GM12873 (cell line): Measurements from ENCODE around the gene XXYLT1.
A peak's percentile ranks its signal among the peaks of the same experiment; 100 is the strongest.

Source experiments
- TF ChIP-seq, protein P1 (sequence below): IDR thresholded peaks from 2 replicates; pipeline ENCODE4 v1.5.1; 2012; ENCODE audit warnings: low read depth, mild to moderate bottlenecking, moderate library complexity, low read length, control low read depth; ENCODE audit not compliant: insufficient read depth; ENCODE audit errors: missing control alignments

XXYLT1 gene

DNA sequence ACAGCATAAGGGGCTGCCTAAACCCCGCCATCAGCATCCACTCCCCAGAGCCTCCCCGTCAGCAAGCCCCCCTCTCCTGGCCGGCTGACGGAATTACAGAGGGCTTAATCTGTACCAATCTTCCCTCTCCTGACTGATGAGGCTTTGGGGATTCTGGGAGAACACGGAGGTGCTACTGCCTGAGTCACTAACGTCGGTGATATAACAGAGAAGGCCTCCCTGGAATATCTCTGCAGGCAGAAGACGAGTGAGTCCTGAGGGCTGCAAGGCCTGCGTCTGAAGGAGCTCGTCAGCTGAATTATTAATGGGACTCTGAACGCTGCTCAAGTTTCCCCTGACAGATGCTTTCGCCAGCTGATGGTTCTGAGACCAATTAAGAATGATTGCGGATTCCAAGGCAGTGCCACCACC, 147.7 kb downstream of the XXYLT1 start:
- TF ChIP-seq, protein P1, sequence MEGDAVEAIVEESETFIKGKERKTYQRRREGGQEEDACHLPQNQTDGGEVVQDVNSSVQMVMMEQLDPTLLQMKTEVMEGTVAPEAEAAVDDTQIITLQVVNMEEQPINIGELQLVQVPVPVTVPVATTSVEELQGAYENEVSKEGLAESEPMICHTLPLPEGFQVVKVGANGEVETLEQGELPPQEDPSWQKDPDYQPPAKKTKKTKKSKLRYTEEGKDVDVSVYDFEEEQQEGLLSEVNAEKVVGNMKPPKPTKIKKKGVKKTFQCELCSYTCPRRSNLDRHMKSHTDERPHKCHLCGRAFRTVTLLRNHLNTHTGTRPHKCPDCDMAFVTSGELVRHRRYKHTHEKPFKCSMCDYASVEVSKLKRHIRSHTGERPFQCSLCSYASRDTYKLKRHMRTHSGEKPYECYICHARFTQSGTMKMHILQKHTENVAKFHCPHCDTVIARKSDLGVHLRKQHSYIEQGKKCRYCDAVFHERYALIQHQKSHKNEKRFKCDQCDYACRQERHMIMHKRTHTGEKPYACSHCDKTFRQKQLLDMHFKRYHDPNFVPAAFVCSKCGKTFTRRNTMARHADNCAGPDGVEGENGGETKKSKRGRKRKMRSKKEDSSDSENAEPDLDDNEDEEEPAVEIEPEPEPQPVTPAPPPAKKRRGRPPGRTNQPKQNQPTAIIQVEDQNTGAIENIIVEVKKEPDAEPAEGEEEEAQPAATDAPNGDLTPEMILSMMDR: no peak

DNA sequence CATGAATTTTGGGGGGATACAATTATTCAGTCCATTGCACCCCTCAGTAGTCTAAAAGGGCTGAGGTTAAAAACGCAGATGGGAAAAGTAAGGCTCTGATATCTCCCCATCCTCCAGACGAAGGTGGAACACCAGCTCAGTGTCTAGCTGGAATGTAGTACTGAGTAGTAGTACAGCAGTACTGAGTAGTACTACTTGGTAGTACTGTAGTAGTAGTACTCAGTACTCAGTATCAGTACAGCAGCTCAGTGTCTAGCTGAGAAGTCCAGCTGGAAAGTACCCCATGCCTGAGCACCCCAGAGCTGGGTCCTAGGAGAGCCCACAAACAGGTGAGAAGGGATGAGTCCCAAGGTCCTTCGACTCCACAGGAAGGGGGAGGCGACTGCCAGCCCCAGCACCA, 148.7 kb downstream of the XXYLT1 start:
- TF ChIP-seq, protein P1: no peak

DNA sequence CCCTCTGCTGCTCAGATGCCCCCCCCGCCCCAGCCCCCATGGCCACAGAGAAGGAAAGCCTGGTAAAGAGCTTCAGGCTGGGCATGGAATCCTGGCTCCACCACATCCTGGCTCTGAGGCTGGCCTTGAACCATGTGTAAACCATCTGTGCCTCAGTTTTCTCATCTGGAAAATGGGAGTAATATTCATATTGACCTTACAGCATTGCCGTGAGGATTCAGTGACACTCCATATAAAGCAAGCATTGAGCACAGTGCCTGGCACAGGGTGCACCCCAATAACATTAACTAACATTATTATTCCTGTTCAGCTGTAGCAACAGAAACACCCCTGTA, 150.7 kb downstream of the XXYLT1 start:
- TF ChIP-seq, protein P1: no peak

DNA sequence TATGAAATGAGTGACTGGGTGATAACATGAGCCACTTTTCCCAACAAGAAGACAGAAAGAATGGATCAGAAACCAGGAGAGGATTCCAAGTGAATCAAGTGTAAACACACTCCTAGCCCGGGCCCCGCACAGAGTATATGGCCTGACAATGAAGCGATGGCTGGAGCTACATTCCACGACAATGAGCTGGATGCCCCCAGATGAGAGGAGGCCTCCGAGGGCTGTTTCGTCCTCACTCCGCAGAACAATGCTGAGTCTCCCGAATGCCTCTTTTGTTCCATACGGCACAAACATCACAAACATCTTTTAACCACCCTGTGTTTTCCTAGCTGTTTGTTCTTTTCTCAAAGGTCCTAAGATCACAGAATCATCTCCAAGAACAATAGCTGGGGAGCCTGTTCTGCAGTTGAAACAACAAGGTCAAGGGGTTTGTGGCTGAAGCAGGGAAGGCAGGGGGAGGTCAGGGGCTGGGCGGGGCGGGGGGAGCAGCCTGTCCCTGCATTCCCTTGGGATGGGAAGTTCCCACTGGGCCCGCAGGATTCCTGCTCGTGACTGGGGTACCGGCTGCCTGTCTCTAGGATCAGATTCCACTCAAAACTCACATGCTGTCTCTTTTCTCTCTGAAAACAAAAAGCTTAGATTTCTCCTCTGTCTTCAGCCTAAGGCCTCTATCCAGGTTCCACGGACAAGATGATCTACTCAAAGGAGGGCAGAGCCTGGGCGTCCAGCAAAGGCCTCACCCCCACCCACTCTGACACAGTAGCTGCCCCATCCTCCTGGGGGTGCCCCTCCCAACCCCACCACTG, 151.3 kb downstream of the XXYLT1 start:
- TF ChIP-seq, protein P1: no peak

DNA sequence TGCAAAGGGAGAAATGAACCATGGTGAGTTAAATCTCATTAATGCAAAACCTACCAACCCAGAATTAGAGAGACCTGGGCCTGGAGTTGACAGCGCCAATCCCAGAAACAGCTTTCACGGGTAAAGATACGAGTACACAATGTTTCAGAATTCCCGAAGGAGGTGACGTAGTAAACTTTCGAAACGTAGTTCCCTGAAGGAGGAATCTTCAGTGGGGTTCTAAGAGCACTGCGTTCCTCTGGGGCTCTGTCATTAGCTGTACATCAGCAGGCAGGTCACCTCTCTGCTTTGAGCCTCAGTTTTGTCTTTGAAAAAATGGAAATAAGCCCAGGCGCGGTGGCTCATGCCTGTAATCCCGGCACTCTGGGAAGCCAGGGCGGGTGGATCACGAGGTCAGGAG, 152.3 kb downstream of the XXYLT1 start:
- TF ChIP-seq, protein P1: no peak

DNA sequence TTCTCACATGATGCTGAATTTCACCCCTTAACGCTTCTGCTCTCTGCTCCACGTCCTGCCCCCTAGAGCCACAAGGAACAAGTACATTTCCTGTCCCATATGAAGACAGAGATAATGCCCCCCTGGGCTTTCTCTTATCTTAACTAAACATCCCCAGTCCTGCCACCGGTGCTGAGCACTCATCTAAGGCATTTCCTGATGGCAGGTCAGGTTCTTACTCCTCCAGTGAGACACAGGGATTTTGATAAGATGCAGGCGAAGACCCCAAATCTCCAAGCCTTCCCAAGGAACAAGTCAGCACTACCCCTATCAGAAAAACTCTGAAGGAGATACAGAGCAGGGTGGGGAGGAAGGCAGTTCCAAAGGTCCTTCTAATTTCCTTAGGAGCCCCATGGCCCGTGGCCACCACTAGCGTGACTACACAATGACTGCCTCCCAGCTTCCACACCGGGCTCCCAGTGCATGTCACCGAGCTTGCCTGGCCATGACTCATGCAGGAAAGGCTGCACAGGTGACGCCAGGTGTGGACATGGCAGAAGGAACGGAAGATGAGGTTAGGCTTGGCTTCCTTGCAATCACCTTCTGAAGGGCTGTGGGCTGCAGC, 152.9 kb downstream of the XXYLT1 start:
- TF ChIP-seq, protein P1: peak; percentile 47

DNA sequence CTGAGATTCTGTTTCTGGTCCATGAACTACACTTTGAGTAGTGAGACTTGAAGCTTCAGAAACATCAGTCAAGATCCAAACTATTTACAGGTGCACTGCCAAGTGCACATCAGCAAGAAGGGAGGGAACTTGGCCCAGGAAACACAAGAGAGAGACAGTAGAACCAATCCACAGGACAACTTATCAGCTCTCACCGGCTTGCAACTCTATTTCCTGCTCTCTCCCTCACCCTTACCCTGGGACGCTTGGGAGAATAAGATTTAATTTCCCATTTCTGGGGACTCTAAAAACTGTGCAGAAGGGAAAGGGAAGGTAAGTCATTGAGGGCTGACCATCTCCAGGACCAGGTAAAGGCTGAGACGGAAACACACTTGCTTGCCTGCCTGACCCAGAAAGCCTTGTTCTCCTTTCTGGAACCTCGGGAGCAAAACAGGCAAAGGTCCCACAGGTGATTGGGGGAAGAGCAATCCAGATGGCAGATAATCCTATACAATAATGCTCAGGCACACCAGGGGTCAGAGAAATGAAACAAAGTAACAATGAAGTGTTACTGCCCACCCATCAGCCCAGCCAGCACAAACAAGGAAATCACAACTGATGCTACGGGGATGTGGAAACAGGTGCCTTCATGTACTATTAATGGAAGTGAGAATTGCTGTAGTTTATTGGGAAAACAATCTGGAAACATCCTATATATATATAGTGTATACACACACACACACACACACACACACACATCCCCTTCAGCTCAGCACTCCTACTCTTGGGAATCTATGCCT, 154.4 kb downstream of the XXYLT1 start:
- TF ChIP-seq, protein P1: no peak
